Uterus (tissue), 2 donors: ENCODE results near the gene BBC3.

Source experiments
- POLR2A ChIP-seq, 2 donors: fragments of 450-650 bp; IDR thresholded peaks; one replicate each; pipeline ENCODE4 v1.6.1; 2016; ENCODE audit warnings: antibody characterized with exemption in 2 of 2, mild to moderate bottlenecking in 1 of 2, moderate library complexity in 1 of 2
- TF ChIP-seq, protein P1 (sequence below), 4 experiments: fragments of 200-600 bp in 2 of 4; fragments of 450-650 bp in 2 of 4; sonication (generic) in 2 of 4; IDR thresholded peaks; one replicate each; pipeline ENCODE4 v1.5.1; 2016 to 2019; ENCODE audit warnings: antibody characterized with exemption in 4 of 4, mild to moderate bottlenecking in 2 of 4, moderate library complexity in 1 of 4

DNA sequence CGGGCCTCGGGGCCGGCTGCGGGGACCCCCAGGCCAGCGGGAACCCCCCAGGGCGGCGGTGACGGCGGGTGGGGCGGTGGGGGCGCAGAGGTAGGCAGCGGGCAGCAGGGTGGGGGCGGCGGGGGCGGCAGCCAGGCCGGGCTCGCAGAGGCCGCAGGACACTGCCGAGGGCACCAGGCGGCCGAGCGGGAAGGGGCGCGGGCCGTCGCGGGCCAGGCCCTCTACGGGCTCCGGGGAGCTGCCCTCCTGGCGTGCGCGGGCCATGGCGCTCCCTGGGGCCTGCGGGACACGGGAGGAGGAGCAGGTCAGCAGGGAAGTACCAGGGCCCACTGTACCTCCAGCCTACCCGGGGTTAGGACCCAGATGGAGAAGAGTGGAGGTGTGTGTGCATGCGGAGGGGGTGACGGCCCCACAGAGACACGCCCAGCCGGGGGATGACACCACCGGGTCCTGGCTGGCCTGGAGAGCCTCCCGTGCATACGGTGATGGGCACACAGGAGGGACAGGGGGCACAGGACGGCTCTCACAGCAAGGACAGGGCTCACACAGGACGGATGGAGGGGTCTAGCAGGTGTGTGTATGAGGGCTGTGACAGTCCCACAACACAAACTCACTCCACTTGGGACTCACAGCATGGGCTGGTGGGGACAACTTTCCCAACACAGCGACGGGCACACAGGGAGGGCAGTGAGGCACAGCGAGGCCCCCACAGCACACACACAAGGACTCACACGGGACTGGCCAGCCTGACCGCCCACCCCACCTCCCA lies 2.6 kb downstream of the BBC3 start:
- TF ChIP-seq POLR2A (IDR thresholded peaks at IDR 0.05): no peak
- TF ChIP-seq, protein P1, sequence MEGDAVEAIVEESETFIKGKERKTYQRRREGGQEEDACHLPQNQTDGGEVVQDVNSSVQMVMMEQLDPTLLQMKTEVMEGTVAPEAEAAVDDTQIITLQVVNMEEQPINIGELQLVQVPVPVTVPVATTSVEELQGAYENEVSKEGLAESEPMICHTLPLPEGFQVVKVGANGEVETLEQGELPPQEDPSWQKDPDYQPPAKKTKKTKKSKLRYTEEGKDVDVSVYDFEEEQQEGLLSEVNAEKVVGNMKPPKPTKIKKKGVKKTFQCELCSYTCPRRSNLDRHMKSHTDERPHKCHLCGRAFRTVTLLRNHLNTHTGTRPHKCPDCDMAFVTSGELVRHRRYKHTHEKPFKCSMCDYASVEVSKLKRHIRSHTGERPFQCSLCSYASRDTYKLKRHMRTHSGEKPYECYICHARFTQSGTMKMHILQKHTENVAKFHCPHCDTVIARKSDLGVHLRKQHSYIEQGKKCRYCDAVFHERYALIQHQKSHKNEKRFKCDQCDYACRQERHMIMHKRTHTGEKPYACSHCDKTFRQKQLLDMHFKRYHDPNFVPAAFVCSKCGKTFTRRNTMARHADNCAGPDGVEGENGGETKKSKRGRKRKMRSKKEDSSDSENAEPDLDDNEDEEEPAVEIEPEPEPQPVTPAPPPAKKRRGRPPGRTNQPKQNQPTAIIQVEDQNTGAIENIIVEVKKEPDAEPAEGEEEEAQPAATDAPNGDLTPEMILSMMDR (IDR thresholded peaks at IDR 0.05): peak in 1 of 4 experiments; percentile 1
